ENCODE data around the gene SCYGR8.
"Not testable (repeated sequence)": the region's sequence is repeated elsewhere in the genome, so short reads cannot be mapped to it uniquely, and the experiment has no call there.

Gene SCYGR8, protein sequence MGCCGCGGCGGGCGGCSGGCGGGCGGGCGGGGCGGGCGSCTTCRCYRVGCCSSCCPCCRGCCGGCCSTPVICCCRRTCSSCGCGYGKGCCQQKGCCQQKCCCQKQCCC
- 0 to 0.07 reads per million in 2 donors for total RNA-seq

DNA sequence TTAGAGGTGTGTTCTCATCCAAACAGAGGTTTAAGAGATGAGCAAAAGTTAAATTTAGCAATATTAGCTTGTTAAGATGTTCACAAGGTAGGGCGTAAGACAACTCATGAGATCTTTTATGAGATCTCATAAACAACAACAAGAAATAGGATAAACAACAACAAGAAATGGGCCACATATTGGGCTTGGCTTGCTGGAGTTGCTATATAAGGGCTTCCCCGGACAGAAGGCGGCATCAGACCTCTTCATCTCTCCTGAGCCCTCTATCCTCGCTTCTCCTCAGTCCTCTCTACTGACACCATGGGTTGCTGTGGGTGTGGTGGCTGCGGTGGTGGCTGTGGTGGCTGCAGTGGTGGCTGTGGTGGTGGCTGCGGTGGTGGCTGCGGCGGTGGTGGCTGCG lies at the start of gene SCYGR8:
Gene SCYGR8, plus strand, starts transcription at position 301 of the 400 bp plus-strand sequence. Its CDS starts 0 bp downstream, at position 301.
- DNase-seq, result no peak

DNA sequence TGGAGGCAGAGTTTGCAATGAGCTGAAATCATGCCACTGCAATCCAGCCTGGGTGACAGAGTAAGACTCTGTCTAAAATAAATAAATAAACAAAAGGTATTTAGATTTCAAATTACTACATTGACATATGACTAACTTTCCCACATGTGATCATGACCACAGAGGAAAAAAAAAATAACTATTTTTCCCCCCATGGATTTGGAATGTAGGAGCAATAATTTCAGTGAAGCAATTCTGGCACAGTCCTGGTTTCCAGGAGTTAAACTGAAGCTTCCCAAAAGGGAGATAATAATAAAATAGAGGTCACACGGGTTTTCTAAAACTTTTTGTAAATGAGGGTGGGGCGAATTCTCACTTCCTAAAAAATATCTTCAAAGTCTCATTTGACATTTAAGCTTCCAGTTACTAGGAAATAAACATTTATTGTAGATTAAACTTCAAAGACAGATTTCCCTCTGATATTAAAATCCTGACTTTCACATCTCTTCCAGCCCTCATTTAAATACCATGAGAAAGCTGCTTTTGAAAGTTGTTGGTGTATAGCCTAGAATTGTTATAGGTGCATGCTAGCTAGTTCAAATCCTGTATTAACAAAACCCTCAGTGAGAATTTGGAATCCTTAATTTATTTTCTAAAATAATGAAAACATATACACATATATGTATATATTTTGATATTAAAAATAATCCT lies 48.6 kb upstream of the SCYGR8 start:
- no peak for DNase-seq

DNA sequence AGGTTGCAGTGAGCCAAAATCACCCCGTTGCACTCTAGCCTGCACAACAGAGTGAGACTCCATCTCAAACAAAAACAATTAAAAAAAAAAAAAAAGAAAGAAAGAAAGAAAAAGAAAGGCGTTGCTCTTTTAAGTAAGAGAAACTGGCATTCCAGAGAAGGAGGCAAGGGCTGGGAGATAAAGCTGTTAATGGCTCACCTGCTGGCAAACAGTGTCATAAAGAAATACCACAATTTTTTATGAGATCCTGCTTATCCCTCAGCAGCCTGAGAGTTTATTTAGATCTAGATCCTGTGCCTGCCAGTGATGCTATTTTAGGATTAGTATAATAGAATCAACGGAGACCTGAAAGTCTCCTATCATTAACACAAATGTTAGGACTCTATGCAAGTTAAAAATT lies 44.1 kb upstream of the SCYGR8 start:
- no peak for DNase-seq

DNA sequence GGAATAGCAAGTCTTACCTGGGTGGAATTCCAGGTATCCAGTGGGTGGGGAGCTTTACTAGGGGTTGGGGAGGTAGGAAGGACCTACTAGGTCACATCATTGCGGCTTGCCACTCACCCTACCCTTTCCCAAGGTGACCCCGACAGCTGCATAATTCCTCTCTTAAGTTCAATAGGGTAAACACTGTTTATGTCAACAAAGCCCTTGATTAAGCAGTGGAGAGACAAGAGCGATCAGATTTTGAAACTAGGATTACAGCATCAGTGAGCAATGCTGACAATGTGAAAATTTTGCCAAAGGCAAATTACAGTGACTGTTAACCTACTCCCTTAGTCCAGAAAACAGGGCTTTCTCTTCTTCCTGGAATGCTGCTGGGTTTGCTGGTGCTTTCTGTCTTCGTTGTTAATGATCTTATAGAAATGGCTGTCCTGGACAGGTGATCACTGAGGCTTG lies 42.4 kb upstream of the SCYGR8 start:
- DNase-seq, result no peak

DNA sequence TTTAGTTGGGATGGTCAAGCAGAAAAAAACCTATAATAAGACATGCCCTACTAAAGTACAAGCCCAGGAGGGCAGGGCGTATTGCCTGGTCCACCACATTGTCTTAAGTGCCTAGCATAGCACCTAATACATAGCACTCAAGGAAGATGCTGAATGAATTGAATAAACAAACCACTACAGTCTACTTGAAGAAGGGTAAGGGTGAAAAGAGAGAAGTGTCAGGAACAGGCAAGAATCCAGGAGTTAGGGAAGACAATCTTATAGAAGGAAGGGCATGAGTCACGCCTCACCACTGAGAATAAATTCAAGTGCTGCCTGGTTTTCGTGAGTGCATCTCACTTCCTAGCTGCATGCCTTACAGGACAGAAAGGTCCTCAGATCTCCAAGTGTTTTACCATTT lies 41.7 kb upstream of the SCYGR8 start:
- DNase-seq, result no peak

DNA sequence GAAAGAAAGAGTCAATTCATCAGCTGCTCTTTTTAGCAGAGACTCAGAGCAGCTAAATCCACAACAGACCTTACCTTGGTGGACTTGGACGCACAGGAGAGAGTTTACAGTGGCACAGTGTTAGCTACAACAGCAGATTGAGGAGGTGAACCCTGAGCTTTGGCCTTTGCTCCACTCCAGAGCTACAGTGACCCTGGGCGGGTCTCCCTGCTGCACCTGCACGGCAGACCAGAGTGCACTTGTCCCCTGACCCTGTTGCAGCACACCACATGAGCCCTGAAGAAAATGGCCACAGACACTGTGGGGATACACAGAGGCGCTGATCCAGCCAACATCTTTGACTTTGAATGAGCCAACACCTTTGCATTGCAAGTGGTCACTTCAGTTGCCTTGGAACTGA lies 38.8 kb upstream of the SCYGR8 start:
- no peak for DNase-seq

DNA sequence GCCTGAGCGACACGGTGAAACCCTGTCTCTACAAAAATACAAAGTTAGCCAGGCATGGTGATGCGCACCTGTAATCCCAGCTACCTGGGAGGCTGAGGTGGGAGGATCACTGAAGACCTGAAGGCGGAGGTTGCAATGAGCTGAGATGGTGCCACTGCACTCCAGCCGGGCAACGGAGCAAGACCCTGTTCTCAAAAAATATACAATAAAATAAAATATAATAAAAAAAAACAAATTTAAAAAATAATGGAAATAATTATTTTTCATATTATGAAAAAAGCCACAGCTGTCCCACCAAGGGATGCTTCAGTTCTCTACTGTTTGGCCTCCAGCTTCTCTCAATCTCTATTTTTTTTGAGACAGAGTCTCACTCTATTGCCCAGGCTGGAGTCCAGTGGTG lies 38.3 kb upstream of the SCYGR8 start:
- no peak for DNase-seq

DNA sequence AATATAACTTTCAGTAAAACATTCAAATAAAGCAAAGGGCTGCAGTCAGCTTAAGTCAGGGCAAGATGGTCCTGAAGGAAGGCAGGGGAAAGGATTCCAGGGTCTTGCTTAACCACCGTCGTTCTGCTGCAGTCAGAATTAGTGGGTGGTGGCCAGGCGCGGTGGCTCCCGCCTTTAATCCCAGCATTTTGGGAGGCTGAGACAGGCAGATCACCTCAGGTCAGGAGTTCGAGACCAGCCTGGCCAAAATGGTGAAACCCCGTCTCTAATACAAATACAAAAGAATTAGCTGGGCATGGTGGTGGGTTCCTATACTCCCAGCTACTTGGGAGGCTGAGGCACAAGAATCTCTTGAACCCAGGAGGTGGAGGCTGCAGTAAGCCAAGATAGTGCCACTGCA lies 34.7 kb upstream of the SCYGR8 start:
- DNase-seq, result no peak

DNA sequence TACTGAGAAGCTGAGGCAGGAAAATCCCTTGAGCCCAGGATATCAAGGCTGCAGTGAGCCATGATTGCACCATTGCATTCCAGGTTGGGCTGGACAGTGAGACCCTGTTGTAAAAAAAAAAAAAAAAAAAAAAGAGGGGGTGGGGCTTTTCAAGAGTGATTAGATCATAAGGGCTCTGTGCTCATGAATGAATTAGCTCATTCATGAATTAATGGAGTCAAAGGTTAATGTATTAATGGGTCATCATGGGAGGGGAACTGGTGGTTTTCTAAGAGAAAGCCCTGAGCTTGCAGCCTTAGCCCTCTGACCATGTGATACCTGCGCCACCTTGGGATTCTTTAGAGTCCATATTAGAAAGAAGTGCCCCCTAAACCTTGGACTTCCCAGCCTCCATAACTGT lies 32.4 kb upstream of the SCYGR8 start:
- no peak for DNase-seq

DNA sequence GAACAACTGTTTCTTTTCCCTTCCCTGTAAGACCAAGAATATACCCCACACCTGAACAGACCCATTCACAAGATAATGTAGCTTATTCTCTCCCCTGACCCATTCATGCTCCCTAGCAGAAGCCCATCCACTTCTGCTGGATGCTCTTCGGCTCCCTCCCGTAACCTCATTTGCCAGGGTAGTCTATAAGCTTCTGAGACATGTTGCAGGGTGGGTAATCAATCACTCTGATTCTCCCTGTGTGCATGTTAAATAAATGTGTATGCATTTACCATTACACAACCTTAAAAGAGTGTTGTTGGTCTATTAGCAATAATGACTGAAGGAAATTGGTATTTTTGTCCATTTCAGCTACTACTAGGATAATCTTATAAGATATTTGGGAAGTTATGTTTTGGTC lies 29.2 kb upstream of the SCYGR8 start:
- no peak for DNase-seq

DNA sequence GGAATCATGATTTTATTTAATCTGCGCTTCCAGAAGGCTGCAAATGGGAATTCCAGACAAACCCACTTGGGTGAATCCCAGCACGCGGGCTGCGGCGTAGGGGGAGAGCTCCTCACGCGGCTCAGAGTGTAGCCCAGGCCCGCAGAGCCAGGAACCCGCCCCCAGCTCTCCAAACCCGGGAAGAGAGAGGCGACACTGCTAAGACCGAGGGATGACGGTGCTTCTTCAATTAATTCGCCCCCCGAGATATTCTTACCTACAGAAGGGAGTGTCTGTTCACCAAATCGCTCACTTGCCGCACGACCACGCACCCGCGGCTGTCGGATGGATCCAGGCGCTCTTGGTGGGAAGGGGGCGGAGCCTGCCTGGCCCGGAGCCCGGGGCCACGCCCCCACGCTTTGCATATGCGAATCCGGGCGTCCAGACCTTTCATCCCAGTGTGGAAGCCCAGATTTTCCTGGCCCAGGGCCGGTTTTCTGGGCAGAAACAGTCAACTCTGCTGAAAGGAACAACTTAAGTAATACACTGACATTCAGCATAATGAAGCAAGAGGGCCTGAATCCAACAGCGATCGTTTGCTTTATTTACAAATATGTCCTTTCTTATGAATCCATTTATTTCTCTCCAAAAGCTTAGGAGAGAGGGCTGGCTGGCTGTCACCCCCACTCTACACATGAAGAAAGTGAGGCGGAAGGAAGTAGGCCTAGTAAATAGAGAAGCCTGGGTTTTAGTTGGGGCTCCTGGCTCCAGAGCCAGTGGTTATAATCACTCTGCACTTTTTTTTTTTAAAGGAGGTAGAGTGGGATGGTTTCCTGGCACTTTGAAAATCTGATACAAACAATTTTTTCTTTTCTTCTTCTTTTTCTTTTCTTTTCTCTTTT lies 27.8 kb upstream of the SCYGR8 start, which contains the start of gene SLC19A3:
Gene SLC19A3, minus strand, starts transcription at position 342 of the 881 bp plus-strand sequence. CDS start 15,710 bp downstream, outside the sequence.
- DNase-seq, result no peak

DNA sequence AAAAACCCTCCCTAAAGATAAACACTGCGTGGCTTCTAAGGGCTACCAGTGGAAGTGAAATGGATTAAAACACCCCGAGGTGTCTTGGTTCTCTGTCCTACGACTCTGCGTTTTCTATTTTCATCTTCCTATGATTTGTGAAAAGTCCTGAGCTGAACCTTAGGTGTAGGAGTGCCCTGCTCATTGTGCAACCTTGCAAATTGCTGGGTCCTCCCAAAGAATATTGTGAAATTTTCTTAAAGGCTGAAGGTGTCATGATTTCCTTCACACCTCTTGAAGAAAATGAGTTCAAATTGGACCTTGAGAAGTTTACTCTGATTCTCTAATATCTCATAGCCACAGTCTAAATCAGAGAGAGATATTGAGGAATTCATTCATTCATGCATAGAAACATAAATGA lies 26.1 kb upstream of the SCYGR8 start:
- no peak for DNase-seq

DNA sequence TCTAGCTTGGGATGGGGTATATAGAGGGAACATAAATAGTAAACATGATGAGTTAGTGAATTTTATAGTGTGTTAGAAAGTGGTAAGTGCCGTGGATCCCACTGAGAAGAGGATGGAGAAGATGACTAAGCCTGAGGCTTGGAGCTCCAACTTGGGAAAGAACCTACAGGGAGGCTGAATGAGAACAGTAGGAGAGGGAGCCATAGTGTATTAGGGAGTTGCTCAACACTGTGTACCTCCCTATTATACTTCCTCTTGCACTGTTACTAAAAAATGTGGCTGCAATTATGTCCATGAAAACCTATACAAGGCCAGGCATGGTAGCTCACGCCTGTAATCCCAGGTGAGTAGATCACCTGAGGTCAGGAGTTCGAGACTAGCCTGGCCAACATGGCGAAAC lies 25.0 kb upstream of the SCYGR8 start:
- no peak for DNase-seq

DNA sequence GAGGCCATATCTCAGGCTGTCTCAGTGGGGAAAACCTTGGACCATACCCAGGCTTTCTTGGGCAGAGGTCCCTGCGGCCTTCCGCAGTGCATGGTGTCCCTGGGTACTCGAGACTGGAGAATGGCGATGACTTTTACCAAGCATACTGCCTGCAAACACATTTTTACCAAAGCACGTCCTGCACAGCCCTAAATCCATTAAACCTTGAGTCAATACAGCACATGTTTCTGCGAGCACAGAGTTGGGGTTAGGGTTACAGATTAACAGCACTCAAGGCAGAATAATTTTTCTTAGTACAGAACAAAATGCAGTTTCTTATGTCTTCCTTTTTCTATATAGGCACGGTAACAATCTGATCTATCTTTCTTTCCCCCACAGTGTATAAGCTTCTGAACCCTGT lies 22.9 kb upstream of the SCYGR8 start:
- DNase-seq, result not testable (repeated sequence)

DNA sequence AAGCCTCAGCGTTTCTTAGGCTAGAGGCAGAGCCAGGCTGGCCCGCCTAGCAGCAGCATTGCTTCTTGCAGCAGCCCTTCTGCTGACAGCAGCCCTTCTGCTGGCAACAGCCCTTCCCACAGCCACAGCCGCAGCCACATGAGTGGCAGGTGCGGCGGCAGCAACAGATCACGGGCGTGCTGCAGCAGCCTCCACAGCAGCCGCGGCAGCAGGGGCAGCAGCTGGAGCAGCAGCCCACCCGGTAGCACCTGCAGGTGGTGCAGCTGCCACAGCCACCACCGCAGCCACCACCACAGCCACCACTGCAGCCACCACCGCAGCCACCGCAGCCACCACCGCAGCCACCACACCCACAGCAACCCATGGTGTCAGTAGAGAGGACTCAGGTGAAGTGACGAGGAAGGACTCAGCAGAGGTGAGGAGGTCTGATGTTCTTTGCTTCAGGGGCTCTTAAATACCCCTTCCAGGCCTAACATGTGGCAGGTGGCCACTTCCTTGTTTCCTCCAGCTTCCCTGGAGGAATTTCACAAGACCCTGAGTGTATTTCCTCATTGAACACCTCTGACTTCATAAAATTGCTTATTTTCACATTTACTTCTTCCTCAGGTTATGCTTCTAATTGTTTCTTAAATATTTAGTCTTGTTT lies 21.2 kb upstream of the SCYGR8 start, which contains the start of gene SCYGR6:
Gene SCYGR6, minus strand, starts transcription at position 364 of the 646 bp plus-strand sequence. Its CDS starts 0 bp downstream, at position 364.
- DNase-seq, result no peak

DNA sequence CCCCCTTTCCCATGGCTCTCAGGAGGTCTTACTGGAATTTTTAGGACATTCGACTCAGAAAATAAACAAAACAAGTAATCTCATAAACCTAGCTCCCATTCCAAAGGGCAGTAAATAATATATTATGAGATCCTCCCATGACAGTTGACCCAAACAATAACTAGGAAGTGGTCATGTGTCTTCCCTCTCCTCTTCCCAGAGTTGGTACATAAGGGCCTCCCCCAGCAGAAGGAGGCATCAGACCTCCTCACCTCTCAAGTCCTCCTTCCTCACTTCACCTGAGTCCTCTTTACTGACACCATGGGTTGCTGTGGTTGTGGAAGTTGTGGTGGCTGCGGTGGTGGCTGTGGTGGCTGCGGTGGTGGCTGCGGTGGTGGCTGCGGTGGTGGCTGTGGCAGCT lies 17.7 kb upstream of the SCYGR8 start, which contains the start of gene SCYGR7:
Gene SCYGR7, plus strand, starts transcription at position 301 of the 400 bp plus-strand sequence. Its CDS starts 0 bp downstream, at position 301.
- DNase-seq, result no peak

DNA sequence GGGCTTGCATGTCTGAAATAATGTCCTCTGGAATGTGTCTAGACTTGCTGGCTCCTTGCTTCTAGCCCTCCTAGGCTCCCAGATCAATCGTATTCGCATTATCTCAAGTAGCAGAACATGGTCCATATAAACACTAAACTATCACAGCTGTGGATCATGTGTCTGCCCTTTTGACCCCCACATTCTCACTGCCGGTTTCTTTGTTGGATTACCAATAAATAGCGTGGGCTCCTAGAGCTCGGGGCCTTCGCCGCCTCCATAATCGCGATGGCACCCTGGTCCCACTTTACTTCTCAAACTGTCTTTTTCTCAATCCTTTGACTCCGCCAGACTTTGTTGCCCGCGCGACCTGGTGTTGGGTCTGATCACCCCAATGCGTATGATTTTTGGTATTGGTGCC lies 6.3 kb upstream of the SCYGR8 start:
- DNase-seq, result no peak

DNA sequence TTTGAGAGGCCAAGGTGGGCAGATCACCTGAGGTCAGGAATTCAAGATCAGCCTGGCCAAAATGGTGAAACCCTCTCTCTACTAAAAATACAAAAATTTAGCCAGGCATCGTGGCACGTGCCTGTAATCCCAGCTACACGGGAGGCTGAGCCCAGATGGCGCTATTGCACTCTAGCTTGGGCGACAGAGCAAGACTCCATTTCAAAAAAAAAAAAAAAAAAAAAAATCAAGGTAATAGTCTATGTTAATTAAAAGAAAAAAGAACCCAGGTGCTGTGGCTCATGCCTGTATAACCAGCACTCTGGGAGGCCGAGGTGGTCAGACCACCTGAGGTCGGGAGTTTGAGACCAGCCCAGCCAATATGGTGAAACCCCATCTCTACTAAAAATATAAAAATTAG lies 5.0 kb upstream of the SCYGR8 start:
- DNase-seq, result not testable (repeated sequence)

DNA sequence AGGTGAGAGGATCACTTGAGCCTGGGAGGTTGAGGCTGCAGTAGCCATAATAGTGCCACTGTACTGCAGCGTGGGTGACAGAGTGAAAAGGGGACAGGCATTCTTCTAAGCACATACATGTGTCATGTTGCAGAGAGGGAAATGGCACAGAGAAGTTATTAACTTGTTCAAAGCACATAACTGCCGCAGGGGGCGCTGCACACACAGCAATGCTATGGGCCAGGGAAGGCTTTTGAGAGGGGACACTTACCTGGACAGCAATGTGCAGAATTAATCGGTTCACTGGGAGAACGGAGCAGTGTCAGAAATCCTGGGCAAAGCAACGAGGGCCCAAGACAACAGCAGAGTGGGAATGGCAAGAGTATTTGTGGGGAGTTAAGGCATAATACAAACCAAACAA lies 2.4 kb downstream of the SCYGR8 start:
- no peak for DNase-seq

DNA sequence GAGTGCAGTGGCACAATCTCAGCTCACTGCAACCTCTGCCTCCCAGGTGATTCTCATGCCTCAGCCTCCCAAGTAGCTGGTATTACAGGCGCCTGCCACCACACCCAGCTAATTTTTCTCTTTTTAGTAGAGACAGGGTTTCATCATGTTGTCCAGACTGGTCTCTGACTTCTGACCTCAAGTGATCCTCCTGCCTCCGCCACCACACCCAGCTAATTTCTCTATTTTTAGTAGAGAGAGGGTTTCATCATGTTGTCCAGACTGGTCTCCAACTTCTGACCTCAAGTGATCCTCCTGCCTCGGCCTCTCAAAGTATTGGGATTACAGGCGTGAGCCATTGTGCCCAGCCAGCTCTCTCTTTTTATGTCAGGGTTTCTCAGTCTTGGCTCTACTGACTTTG lies 10.6 kb downstream of the SCYGR8 start:
- DNase-seq, result not testable (repeated sequence)

DNA sequence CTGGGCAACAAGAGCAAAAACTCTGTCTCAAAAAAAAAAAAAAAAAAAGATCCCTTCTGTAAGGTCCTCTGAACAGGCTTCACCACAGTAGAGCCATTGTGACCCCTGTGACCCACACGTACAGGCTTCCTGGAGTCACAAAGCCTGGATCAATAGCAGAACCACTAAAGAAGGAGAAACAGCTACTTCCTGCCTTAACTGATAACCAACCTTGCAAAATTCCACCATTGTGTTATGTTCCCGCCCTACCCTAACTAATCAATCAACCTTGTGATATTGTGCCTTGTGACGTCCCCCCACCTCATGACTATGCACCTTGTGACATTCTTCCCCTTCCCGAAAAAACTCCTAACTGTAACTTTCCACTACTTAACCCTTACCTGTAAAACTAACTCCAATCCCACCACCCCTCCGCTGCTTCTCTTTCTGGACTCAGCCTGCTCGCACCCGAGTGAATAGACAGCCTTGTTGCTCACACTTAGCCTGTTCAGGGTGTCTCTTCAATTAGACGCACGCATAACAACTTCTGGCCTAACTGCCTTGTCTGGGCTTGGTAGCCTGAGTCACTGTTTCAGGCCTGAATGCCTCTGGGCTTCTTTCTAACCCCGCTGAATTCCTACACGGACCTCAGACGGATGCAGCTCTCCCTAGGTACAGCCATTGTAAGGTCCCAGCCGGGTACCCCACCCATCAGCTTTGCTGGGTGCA lies 13.9 kb downstream of the SCYGR8 start:
- no peak for DNase-seq
